OCI-LY7 (cell line): ENCODE data around the gene SLC39A6.

Source experiments
- CTCF ChIP-seq: fragments of 200-600 bp; sonication (generic); conservative IDR thresholded peaks from 2 replicates; pipeline ENCODE4 v1.5.1; 2014; ENCODE audit warnings: mild to moderate bottlenecking, antibody characterized with exemption, low read length, moderate library complexity, mixed read lengths
- EZH2phosphoT487 ChIP-seq: fragments of 200-600 bp; sonication (generic); IDR thresholded peaks from 2 replicates; pipeline ENCODE4 v1.6.1; 2018; ENCODE audit warnings: low read depth, borderline replicate concordance, mild to moderate bottlenecking, mixed run types, antibody characterized with exemption, low read length, moderate library complexity, mixed read lengths

GRCh38 chr18:36141576-36141975 lies 12.4 kb upstream of the SLC39A6 start:
- TF ChIP-seq EZH2phosphoT487: no peak
- no peak for TF ChIP-seq CTCF
